GM19467 (cell line): Measurements from ENCODE around the gene OR2AJ1.

Experiments used
- ATAC-seq: cut with Tn5 transposase; IDR thresholded peaks from one replicate; pipeline ENCODE4 v1.9.1; 2021; ENCODE audit warnings: mild to moderate bottlenecking, moderate library complexity; ENCODE audit not compliant: unreplicated experiment

OR2AJ1 gene, protein sequence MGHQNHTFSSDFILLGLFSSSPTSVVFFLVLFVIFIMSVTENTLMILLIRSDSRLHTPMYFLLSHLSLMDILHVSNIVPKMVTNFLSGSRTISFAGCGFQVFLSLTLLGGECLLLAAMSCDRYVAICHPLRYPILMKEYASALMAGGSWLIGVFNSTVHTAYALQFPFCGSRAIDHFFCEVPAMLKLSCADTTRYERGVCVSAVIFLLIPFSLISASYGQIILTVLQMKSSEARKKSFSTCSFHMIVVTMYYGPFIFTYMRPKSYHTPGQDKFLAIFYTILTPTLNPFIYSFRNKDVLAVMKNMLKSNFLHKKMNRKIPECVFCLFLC

DNA sequence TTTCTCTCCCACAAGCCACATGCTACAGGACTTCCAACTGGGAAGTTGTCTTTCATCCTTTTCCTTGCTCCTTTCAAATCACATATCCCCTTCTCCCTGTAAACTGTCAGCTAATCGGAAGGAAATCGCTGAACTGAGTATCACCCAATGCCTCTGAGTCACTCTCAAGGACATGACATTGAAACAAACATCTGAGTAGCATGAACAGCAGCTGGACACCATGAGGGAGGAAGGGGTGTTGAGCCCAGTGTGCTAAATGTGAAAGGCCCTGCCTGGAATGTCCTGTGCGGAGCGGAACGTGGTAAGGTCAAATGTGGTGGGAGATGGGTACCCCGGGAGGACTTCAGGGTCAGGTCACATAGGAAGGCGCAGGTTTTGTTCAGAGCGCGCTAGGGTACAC lies at the start of gene OR2AJ1:
OR2AJ1 (plus strand) TSS at position 22 of the 400 bp plus-strand sequence. CDS start 8,880 bp downstream, outside the sequence.
- no peak for ATAC-seq

DNA sequence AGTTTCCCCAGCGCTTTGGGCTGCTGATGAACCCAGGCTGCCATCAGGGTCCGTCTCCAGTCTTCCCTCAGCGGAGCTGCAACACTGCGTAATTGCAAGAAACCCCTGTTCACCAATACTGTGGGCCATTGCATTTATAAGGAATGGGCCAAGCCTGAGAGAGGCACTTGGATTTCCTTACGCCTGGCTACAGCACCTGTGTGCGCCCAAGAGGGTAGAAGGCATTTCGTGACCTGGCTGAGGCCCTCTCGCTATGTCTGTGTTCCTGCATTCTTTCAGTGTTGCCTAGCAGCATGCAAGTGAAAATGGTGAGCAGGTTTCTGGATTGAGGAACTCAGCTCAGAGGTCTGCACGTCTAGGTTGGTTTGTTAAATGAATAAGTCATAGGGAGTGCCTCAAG lies 41.3 kb upstream of the OR2AJ1 start:
- no peak for ATAC-seq

DNA sequence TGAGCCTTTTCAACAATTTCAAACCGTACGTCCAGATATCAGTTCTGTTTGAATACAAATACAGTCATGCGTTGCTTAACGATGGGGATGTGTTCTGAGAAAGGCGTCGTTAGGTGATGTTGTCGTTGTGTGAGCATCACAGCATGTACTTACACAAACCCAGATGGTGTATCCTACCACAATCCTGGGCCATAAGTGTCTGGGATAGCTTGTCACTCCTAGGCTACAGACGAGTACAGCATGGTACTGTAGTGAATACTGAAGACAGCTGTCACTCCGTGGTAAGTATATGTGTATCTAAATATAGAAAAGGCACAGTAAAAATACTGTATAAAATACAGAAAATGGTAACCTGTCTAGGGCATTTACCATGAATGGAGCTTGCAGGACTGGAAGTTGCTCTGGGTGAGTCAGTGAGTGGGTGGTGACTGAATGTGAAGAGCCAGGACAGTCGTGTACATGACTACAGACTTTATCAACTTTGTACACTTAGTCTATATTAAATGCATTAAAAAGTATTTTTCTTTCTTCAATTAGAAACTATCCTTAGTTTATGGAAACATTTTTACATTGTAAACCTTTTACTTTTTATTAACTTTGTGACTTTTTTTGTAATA lies 39.8 kb upstream of the OR2AJ1 start:
- ATAC-seq: no peak

DNA sequence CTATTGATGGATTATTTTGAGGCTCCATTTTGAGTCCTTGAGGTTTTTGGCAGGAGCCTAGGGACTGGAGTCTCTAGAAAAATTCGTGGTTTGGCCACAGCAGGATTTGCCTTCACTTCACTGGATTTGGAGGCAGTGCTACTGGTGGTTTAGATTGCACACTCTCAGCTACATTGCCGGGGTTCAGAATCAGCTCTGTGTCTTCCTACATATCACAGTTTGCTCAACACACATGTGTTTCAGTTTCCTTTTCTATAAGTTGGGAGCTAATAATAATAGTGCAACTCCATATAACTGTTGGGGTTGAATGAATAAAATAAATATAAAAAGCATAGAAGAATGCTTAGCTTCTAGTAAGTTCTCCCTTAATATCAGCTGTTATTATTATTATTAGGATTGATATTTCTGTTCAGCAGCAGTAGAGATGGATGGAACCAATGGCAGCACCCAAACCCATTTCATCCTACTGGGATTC lies 29.5 kb upstream of the OR2AJ1 start, which contains the start of gene OR2W3:
OR2W3 (plus strand) TSS at position 425 of the 475 bp plus-strand sequence; CDS start at position 425, 0 bp downstream.
- ATAC-seq: no peak

DNA sequence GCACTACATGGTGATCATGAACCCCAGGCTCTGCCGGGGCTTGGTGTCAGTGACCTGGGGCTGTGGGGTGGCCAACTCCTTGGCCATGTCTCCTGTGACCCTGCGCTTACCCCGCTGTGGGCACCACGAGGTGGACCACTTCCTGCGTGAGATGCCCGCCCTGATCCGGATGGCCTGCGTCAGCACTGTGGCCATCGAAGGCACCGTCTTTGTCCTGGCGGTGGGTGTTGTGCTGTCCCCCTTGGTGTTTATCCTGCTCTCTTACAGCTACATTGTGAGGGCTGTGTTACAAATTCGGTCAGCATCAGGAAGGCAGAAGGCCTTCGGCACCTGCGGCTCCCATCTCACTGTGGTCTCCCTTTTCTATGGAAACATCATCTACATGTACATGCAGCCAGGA lies 28.7 kb upstream of the OR2AJ1 start:
- no peak for ATAC-seq

DNA sequence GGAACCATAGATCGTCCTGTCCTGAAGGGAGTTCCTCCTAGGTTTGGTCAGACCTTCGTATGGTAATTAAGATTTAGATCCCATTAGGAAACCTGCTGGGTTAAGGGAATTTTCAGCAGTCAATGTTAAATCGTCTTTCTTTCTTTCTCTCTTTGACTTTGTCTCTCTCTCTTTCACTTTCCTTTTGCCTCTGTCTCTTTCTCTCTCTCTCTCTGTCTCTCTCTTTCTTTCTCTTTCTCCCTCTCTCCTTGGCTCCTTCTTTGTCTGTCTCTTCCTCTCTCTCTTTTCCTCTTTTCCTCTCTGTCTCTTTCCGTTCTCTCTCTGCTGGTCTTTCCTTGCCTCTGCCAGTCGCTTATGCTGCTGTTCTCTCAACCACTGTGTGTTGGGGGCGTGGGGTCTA lies 20.6 kb upstream of the OR2AJ1 start:
- no peak for ATAC-seq

DNA sequence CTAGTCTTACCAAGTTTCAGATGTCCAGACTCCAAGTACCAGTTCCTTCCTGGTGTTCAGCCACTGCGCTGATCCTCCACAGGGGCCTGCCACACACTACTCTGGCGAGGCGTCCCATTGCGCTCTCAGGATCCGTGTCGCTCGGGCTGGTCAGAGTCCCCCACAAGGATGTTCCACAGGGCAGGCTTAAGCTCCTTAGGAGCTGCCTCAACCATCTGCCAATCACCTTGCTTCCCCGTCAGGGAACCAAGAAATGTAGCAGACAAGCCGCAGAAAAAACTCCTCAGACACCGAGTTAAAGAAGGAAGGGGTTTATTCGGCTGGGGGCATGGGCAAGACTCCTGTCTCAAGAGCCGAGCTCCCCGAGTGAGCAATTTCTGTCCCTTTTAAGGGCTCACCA lies 19.5 kb upstream of the OR2AJ1 start:
- ATAC-seq: no peak

DNA sequence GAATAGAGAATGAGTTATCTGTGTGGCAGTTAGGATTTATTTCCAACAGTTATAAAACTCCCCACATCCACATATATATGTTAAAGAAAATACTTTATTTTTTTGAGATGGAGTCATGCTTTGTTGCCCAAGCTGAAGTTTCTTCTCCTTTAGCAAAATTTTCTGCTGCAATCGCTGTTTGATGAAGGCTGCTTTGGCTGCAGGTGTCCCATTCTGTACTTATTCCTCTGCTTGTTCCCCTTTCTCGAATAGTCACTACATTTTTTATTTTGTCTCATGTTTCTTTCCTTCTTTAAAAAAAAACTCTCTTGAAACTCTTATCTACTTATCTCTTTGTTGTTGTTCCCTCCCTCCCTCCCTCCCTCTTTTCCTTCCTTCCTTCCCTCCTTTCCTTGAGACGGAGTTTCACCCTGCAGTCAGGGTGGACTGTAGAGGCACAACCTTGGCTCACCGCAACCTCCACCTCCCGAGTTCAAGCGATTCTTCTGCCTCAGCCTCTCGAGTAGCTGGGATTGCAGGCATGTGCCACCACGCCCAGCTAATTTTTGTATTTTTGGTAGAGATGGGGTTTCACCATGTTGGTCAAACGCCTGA lies 18.7 kb upstream of the OR2AJ1 start:
- ATAC-seq: no peak

DNA sequence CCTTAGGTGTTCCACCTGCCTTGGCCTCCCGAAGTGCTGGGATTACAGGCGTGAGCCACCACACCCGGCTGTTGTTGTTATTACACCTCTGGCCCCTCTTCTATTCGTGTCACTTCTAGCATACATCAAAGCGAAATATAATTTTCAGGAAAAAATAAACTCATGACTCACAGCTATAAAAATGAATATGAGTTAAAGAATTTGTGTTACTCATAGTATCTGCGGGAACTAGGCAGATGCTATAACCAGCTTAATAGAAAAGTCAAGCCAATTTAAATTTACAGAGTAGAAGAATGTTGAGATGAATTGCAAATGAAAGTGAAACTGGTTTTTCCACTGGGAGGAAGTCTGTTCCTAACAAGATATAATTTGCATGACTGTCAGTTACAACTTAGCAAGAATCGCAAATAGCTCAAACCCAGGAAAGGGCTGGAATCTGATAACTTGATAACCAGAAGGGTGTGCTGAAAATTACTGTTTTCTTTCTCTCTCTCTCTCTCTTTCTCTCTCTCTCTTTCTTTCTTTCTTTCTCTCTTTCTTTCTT lies 18.1 kb upstream of the OR2AJ1 start:
- no peak for ATAC-seq

DNA sequence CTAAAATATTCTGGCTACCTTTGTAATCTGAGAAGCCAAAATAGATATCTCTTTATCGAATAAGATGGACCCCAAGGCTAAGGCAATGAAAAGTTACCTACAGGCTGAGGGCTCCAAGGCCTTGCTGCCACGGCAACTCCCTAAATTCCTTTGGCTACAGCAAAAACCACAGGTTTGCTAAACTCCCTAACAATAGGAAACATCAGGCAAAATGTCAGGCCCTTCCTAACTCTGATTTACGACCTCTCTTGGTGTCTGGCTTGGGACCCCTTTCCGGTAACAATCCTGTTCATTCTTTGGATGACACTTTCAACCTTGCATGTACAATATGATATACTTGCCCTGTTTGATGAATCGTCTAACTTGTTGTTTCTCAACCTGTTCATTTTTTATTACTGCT lies 15.9 kb upstream of the OR2AJ1 start:
- ATAC-seq: no peak

DNA sequence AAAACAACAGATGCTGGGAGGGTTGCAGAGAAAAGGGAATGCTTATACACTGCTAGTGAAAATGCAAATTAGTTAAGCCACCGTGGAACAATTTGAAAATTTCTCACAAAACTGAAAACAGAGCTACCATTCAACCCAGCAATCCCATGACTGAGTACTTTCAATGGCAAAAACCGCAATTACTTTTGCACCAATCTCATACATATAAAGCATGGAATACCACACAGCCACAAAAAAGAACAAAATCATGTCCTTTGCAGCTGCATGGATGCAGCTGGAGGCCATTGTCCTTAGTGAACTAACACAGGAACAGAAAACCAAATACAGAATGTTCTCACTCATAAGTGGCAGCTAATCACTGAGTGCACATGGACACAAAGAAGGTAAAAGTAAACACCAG lies 10.9 kb upstream of the OR2AJ1 start:
- ATAC-seq: no peak

DNA sequence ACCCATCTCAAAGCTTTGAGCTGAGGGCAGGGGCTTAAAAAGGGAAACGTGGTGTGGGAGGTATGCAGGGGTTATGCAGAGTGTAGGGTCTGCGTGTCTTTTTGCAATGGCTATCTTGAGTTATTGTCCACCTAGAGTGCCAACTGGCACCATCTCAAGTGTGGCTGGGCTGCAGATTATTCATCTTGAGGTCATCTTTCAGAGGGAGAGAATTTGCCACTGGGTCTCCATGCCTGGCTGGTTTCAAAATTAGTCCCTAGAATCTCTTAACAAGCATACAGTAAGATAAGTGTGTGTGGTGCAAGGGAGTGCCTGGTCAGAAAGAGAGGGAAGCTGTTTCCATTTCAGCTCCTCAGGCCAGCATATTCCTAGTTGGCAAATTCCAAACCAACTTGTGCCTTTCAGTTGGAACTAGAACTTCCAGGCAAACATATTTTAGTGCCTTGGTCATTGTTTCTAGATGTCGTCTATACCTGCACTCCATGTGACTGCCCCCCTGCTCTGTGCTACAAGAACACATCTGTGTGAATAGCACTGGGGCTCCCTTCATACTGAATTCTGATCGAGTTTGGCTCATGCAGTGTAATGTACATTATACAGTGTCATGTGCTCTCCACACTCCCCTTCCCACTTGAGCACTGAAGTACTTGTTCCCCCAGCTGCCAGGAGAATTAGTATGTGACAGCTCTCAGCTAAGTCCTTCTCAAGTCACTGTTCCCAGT lies 9.6 kb upstream of the OR2AJ1 start:
- ATAC-seq: no peak

DNA sequence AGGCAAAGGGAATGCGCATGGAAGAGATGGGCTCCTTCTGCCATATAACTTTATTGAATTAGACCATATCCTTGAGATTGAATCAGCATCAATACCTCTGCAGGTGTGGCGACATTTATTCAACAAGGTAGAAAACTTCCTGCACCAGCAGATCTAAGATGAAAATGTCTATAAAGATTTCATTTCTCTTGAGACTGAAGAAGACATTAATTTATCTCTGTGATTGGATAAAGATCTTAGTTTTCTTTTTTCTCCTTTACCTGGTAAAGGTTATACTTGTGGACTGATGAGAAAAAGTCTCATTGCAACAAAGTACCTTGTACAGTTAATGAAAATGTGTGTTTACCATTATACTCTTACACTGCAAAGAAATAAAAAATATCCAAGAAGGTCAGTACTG lies 4.7 kb upstream of the OR2AJ1 start, which contains the start of gene OR2T8:
OR2T8 (plus strand) TSS at position 301 of the 400 bp plus-strand sequence. CDS start 766 bp downstream, outside the sequence.
- no peak for ATAC-seq

DNA sequence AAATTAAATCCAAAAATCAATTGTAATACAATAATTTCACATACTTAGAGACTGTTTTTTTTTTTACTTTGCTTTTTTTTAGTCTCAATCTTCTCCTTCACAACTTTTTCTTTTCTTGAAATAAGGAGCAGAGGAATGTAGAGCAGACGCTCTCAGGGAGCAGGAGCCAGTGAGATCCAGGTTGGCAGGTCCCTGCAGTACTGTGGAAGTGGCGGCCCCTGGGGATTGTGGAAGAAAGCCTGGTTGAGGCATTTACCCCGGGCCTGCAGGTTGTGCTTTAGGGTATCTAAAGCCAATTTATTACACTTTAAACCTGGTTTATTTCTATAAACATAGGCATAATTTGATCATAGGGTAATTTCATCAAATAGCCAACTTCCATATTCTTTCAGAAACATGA lies 748 bp upstream of the OR2AJ1 start:
- ATAC-seq: no peak

DNA sequence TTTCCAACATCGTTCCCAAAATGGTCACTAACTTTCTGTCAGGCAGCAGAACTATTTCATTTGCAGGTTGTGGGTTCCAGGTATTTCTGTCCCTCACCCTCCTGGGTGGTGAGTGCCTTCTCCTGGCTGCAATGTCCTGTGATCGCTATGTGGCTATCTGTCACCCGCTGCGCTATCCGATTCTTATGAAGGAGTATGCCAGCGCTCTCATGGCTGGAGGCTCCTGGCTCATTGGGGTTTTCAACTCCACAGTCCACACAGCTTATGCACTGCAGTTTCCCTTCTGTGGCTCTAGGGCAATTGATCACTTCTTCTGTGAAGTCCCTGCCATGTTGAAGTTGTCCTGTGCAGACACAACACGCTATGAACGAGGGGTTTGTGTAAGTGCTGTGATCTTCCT lies 9.3 kb downstream of the OR2AJ1 start:
- ATAC-seq: no peak

DNA sequence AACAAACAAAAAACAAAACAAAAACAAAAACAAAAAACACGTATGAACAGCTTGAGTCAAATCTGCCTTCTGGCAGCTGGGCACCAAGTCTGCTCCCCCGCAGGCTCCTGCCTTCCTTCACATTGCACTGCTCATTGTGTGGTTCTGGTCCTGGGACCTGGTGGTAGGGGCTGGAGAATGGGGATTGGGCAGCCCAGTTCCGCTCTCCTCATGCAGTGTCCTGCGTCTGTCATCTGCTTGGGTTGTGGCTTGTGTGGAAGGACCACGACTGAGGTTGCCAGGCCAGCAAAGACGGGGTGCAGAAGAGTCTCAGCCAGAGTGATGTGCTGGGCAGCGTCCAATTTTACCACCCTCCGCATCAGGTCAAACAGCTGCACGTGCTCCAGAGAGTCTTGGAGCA lies 11.1 kb downstream of the OR2AJ1 start:
- ATAC-seq: no peak

DNA sequence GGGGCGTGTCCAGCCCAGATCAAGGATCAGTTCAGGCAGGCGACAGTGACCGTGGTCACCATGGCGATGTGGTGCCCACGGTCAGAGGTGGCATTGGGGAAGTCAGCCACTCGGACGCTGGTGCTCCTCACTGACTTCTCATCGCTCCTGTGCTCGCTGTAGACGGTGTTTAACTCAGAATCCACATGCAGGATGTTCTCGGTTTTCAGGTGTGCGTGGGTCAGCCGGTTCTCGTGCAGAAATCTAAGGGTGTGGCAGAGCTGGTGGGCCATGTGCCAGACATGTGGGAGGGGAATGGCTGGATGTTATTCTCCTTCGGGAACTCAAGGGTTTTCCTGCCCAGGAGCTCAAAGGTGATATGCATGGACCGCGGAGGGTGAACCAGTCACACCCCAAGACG lies 11.7 kb downstream of the OR2AJ1 start:
- ATAC-seq: no peak

DNA sequence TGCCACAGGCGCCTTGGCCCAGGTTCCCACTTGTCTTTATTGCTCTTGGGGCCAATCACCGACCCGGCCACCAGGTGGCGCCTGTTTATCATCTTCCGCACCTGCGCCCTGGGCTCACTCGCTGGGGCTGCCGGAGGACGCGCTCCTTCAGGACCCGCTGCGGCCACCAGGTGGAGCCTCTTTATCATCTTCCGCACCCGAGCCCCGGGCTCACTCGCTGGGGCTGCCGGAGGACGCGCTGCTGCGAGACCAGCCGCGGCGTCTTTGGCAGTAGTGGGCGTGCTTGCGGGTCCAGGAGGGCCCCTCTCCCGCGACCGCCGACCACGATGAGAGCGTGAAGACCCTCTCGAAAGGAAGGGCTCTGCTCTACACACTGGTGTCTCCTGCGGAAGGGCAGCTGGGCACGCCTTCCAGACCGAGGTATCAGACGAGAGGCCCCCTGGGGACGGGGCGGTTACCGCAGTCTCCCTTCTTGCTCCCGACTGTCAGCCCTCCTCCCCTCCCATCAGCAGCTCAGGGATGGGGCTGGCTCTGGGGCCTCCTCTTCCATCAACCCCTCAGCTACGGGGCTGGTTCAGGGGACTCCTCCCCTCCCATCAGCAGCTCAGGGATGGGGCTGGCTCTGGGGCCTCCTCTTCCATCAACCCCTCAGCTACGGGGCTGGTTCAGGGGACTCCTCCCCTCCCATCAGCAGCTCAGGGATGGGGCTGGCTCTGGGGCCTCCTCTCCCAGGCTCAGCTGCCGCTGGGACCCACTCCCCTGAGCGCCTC lies 12.5 kb downstream of the OR2AJ1 start:
- ATAC-seq: peak; percentile 100

DNA sequence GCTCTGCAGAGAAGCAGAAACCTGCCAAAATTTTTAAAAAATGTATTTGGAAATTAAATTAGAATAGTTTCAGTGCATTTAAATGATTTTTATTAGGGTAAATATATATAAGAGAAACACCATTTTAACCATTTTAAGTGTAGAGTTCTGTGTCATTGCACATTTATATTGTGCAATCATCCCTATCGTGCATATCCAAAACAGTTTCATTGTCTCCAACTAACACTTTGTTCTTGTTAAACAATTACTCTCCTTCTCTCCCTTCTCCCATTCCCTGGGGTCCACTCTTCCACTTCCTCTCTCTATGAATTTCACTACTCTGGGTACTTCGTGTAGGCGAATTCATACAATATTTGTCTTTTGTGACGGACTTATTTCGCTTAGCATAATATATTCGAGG lies 17.9 kb downstream of the OR2AJ1 start:
- ATAC-seq: no peak

DNA sequence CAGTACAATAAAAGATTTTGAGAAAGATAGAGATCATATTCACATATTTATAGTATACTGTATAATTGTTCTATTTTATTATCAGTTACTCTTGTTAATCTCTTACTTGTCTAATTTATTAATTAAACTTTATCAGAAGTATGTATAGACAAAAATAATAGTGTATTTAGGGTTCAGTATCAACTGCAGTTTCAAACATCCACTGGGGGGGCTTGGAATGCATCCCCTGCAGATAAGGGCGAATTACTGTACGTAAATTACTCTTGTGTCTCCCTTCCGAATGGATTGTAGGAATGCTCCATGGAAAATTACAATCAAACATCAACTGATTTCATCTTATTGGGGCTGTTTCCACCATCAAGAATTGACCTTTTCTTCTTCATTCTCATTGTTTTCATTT lies 23.9 kb downstream of the OR2AJ1 start, which contains the start of gene OR2L8:
OR2L8 (plus strand) TSS at position 301 of the 400 bp plus-strand sequence; CDS start at position 301, 0 bp downstream.
- no peak for ATAC-seq
